ENCODE measurements around the gene CACNA1F. TPM values are rescaled to one million over a fixed set of nuclear protein-coding genes. Genes with fewer than 3 reads are reported as not detected.

The CACNA1F gene
- total and polyA plus RNA-seq, 2 experiments from 2014 or later = not detected

DNA sequence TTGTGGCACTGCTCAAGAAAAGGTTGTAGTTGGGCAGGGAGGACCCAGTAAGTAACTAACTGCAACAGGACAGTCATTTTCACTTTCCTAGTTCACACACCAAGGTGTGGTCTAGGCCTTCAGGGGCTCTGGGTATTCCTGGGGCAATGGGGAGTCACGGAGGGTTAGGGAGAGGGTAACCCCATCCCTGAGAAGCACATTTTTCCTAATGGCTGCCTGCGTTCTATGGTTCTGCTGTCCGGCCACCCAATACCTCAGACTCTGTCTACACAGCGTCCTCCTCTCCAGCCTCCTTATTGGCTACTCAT, 35.5 kb upstream of the CACNA1F start:
- H2AFZ ChIP-seq = peak overlapping the region; percentile 85
- WGBS, 2 experiments (ENCODE audit: low coverage in 1 of 2, low lambda C conversion rate in 2 of 2, missing lambda C conversion rate in 2 of 2) = 0 to 7% methylated on average over 1 to 4 of the region's 4 CpGs
- no peaks in the 10 kb centered on the region for H3K27me3 ChIP-seq (replicated peaks; ENCODE audit: insufficient read depth)
- H3K79me2 ChIP-seq (ENCODE audit: insufficient read depth) = peaks cover 35% of the 10 kb centered on the region
- no peaks in the 10 kb centered on the region for H3K36me3 ChIP-seq (ENCODE audit: low read depth)
- no peaks in the 10 kb centered on the region for H3K9me2 ChIP-seq (ENCODE audit: insufficient read depth)
- H3K4me2 ChIP-seq (ENCODE audit: unreplicated experiment) = peak overlapping the region; percentile 80
- no peak for DNase-seq
- peak overlapping the region; percentile 78 for H3K4me3 ChIP-seq
- in situ Hi-C loops (cut with MboI) = no loop called here
- peak overlapping the region; percentile 91 for H3K9ac ChIP-seq
- peak overlapping the region; percentile 99 for H3K27ac ChIP-seq
- no peaks in the 10 kb centered on the region for H3K9me3 ChIP-seq (ENCODE audit: low read depth)
- H4K20me1 ChIP-seq (ENCODE audit: insufficient read depth) = no peaks in the 10 kb centered on the region
- no peak for TF ChIP-seq EZH2 (IDR thresholded peaks at IDR 0.05; ENCODE audit: insufficient read depth, poor library complexity, severe bottlenecking)
- TF ChIP-seq EZH2phosphoT487 (IDR thresholded peaks at IDR 0.05; ENCODE audit: insufficient read depth, low read depth) = no peak
- no peaks in the 10 kb centered on the region for H3F3A ChIP-seq (ENCODE audit: insufficient read depth)
- peaks cover 6% of the 10 kb centered on the region; the same call in 1 of the 2 replicates for H3K4me1 ChIP-seq (ENCODE audit: insufficient read depth)

DNA sequence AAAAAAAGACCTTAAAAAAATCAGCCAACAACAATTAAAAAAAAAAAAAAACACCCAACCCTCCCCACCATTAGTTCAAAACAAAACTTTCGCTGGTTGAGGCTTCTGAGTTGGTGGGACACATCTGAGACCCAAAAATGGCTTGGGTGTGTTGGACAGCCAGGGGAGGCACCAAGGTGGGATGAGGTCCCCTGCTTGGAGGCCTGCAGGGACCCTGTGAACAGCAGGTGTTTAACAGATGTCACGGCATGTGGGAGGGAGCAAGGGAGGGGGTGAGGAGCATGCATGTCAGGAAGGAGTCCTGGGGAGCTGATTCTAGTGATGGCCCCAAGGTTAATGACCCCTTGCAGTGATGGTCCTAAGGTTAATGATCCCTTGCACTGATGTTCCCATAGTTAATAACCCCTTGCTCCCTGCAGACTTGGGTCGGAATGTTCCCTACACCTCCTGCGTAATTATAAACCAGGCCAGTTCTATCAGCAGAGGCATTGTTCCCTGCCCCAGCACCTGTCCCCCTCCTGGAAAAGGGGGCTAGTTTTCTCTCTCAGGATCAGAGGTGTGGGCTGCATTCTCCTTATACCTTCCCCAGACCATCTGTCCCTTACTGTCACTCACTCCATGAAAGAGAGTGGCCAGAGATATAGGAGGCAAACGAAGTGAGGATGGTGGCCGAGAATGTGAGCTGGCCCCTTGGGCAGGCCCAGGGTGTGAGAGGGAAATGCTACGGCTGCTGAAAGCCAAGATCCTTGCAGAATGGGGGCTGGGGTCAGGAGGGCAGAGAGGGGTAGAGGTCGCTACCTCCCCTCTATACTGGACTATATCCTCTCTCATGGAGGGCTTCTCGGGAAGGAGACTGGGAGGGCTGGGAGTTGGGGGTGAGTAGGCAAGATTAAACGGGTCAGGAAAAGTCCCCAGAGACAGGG, 33.6 kb upstream of the CACNA1F start:
- WGBS, 2 experiments (ENCODE audit: low coverage in 1 of 2, low lambda C conversion rate in 2 of 2, missing lambda C conversion rate in 2 of 2) = 56 to 59% methylated on average over 8 to 9 of the region's 10 CpGs
- H3K9me3 ChIP-seq (ENCODE audit: low read depth) = no peaks in the 10 kb centered on the region
- H3K4me1 ChIP-seq (ENCODE audit: insufficient read depth) = peaks cover 6% of the 10 kb centered on the region; the same call in 1 of the 2 replicates
- H3K9me2 ChIP-seq (ENCODE audit: insufficient read depth) = no peaks in the 10 kb centered on the region
- H3K4me2 ChIP-seq (ENCODE audit: unreplicated experiment) = no peak overlapping the region
- H3K4me3 ChIP-seq = no peak overlapping the region
- in situ Hi-C loops (cut with MboI) = no loop called here
- no peaks in the 10 kb centered on the region for H4K20me1 ChIP-seq (ENCODE audit: insufficient read depth)
- no peak overlapping the region for H2AFZ ChIP-seq
- no peak for DNase-seq
- H3K27me3 ChIP-seq (replicated peaks; ENCODE audit: insufficient read depth) = no peaks in the 10 kb centered on the region
- H3K79me2 ChIP-seq (ENCODE audit: insufficient read depth) = peaks cover 17% of the 10 kb centered on the region
- no peak for TF ChIP-seq EZH2 (IDR thresholded peaks at IDR 0.05; ENCODE audit: insufficient read depth, poor library complexity, severe bottlenecking)
- TF ChIP-seq EZH2phosphoT487 (IDR thresholded peaks at IDR 0.05; ENCODE audit: insufficient read depth, low read depth) = no peak
- H3F3A ChIP-seq (ENCODE audit: insufficient read depth) = no peaks in the 10 kb centered on the region
- H3K36me3 ChIP-seq (ENCODE audit: low read depth) = no peaks in the 10 kb centered on the region
- no peak overlapping the region for H3K27ac ChIP-seq
- H3K9ac ChIP-seq = no peak overlapping the region

DNA sequence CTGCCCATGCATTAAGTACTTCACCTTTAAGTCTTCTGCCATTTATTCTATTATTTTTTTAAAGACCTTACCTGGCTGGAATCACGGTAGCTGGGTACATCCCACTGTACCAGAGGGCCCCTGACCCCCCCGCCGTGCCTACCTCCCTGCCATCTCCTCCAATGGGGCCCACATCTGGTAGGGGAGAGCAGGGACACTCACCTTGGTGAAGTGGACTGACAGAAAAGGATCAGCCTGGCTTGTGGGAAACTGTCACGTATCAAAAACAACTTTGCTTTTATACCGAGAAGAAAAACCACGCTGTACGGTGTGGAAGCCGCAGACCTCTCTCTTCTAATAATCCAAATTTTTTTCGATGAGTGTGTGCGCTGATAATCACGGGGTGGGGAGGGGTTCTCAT, 31.3 kb upstream of the CACNA1F start, which contains the start of gene FOXP3:
Gene FOXP3 (minus strand): TSS at position 251 of the 400 bp plus-strand sequence. CDS start 6,205 bp downstream, outside the sequence.
- TF ChIP-seq EZH2 (IDR thresholded peaks at IDR 0.05; ENCODE audit: insufficient read depth, poor library complexity, severe bottlenecking) = no peak
- no peak for TF ChIP-seq EZH2phosphoT487 (IDR thresholded peaks at IDR 0.05; ENCODE audit: insufficient read depth, low read depth)
- H3K9me2 ChIP-seq (ENCODE audit: insufficient read depth) = no peaks in the 10 kb centered on the region
- no peak within 1 kb of the TSS for H3K27ac ChIP-seq
- WGBS, 2 experiments (ENCODE audit: low coverage in 1 of 2, low lambda C conversion rate in 2 of 2, missing lambda C conversion rate in 2 of 2) = 89 to 90% methylated on average over 10 to 11 of the region's 11 CpGs
- no peaks in the 10 kb centered on the region for H3F3A ChIP-seq (ENCODE audit: insufficient read depth)
- in situ Hi-C loops (cut with MboI) = no loop called here
- no peaks in the 10 kb centered on the region for H3K9me3 ChIP-seq (ENCODE audit: low read depth)
- no peak within 1 kb of the TSS for H2AFZ ChIP-seq
- no peaks in the 10 kb centered on the region for H3K36me3 ChIP-seq (ENCODE audit: low read depth)
- H3K9ac ChIP-seq = no peak within 1 kb of the TSS
- no peaks in the 10 kb centered on the region for H4K20me1 ChIP-seq (ENCODE audit: insufficient read depth)
- H3K4me2 ChIP-seq (ENCODE audit: unreplicated experiment) = no peak within 1 kb of the TSS
- no peaks in the 10 kb centered on the region for H3K27me3 ChIP-seq (replicated peaks; ENCODE audit: insufficient read depth)
- no peaks in the 10 kb centered on the region for H3K4me1 ChIP-seq (ENCODE audit: insufficient read depth)
- no peaks in the 10 kb centered on the region for H3K79me2 ChIP-seq (ENCODE audit: insufficient read depth)
- no peak within 1 kb of the TSS for H3K4me3 ChIP-seq
- DNase-seq = no peak

DNA sequence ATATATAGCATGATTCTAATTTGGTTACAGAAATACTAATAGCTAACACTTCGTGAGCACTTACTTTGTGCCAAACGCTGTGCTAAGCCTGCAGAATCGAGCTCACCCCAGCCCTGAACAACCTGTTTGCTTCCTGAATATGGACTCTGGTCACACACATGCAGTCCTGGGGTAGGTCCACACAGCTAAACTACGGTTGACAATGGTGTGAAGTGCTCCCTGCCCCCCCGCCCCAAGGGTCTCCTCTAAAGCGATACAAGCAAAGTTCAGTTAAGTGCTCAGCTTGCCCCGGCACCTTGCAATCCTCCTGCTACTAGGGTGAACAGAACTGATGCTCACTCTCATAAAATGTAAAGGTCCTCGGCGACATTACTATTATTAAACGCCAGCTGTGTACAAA, 30.5 kb upstream of the CACNA1F start:
- Histone ChIP-seq H3K9me3 (ENCODE audit: low read depth) (no peaks in the 10 kb centered on the region), H3K27ac (no peak overlapping the region), H3K4me1 (ENCODE audit: insufficient read depth) (no peaks in the 10 kb centered on the region), H3K9me2 (ENCODE audit: insufficient read depth) (no peaks in the 10 kb centered on the region), H3K27me3 (replicated peaks; ENCODE audit: insufficient read depth) (no peaks in the 10 kb centered on the region), H3K36me3 (ENCODE audit: low read depth) (no peaks in the 10 kb centered on the region), H4K20me1 (ENCODE audit: insufficient read depth) (no peaks in the 10 kb centered on the region), H3F3A (ENCODE audit: insufficient read depth) (no peaks in the 10 kb centered on the region), H3K4me3 (no peak overlapping the region), H3K4me2 (ENCODE audit: unreplicated experiment) (no peak overlapping the region), H3K79me2 (ENCODE audit: insufficient read depth) (no peaks in the 10 kb centered on the region), H2AFZ (no peak overlapping the region), H3K9ac (no peak overlapping the region)
- in situ Hi-C loops (cut with MboI) = no loop called here
- no peak for DNase-seq
- WGBS, 2 experiments (ENCODE audit: low coverage in 1 of 2, low lambda C conversion rate in 2 of 2, missing lambda C conversion rate in 2 of 2) = 61 to 65% methylated on average over 7 to 10 of the region's 10 CpGs
- TF ChIP-seq EZH2phosphoT487 (IDR thresholded peaks at IDR 0.05; ENCODE audit: insufficient read depth, low read depth) (no peak), EZH2 (IDR thresholded peaks at IDR 0.05; ENCODE audit: insufficient read depth, poor library complexity, severe bottlenecking) (no peak)

Measured in GM23248 (cell line).